Activated naive CD8-positive, alpha-beta T cell treated with anti-CD3 and anti-CD28 coated beads, Interleukin-2, amount 10 ng/mL, durations not matched to agents 7 days and 5 days (primary cell): ENCODE results near the gene KNG1. TPM values are rescaled to one million over a fixed set of nuclear protein-coding genes. Genes with fewer than 3 reads are reported as not detected.
"Not testable (repeated sequence)": the region's sequence is repeated elsewhere in the genome, so short reads cannot be mapped to it uniquely, and the experiment has no call there.

Experiments
- ATAC-seq: fragments of 150-1000 bp; cut with Tn5 transposase; one replicate; pipeline ENCODE4 v1.10.0; 2021; ENCODE audit warnings: low read depth, moderate library complexity
- POLR2A ChIA-PET: fragments of 350-600 bp; sonication (Branson Sonifier 250); formaldehyde crosslinking; loops from one replicate; lab custom pipeline; 2021; ENCODE audit warnings: antibody characterized with exemption; lab: Charles Lee
- DNase-seq: peaks from one replicate; pipeline ENCODE4 v3.0.0; 2021
- H3K27ac Mint-ChIP-seq: one replicate; pipeline ENCODE4 v1.8.0; 2022; ENCODE audit warnings: mild to moderate bottlenecking, mixed read lengths
- H3K27me3 Mint-ChIP-seq: one replicate; pipeline ENCODE4 v1.8.0; 2022; ENCODE audit warnings: mild to moderate bottlenecking, moderate library complexity, mixed read lengths
- H3K36me3 Mint-ChIP-seq: one replicate; pipeline ENCODE4 v1.8.0; 2021; ENCODE audit warnings: mild to moderate bottlenecking, mixed read lengths
- H3K4me1 Mint-ChIP-seq: one replicate; pipeline ENCODE4 v1.8.0; 2021; ENCODE audit warnings: mixed read lengths
- H3K4me3 Mint-ChIP-seq: one replicate; pipeline ENCODE4 v1.8.0; 2022; ENCODE audit warnings: mild to moderate bottlenecking, moderate library complexity, mixed read lengths
- H3K9me3 Mint-ChIP-seq: one replicate; pipeline ENCODE4 v1.8.0; 2021; ENCODE audit warnings: mixed read lengths
- total RNA-seq, 2 experiments: library from RNA; stranded (reverse); gene quantifications; one replicate each; pipeline ENCODE4 v1.2.3, GENCODE V29; 2021

The KNG1 gene
- total RNA-seq: not detected

- Mint-ChIP-seq H3K27me3 (peaks cover 16% of the 10 kb centered on the region), H3K4me3 (no peak within 1 kb of the TSS), H3K27ac (no peak within 1 kb of the TSS), H3K36me3 (no peaks in the 10 kb centered on the region), H3K9me3 (no peaks in the 10 kb centered on the region), H3K4me1 (no peaks in the 10 kb centered on the region)
- POLR2A ChIA-PET: no interaction called here
- ATAC-seq: no peak
- DNase-seq: no peak
Measured at GRCh38 chr3:186717039-186717457, at the start of gene KNG1. Gene KNG1 (plus strand): TSS chr3:186717359. CDS start chr3:186717543, 184 bp downstream.

GRCh38 chr3:186668426-186668825 is 48.7 kb upstream of the KNG1 start:
- peaks cover 22% of the 10 kb centered on the region for H3K27me3 Mint-ChIP-seq
- H3K27ac Mint-ChIP-seq: no peak overlapping the region
- no peak overlapping the region for H3K4me3 Mint-ChIP-seq
- H3K36me3 Mint-ChIP-seq: peaks cover 2% of the 10 kb centered on the region
- no peaks in the 10 kb centered on the region for H3K9me3 Mint-ChIP-seq
- POLR2A ChIA-PET: no interaction called here
- peaks cover 10% of the 10 kb centered on the region for H3K4me1 Mint-ChIP-seq
- no peak for DNase-seq
- ATAC-seq: no peak

GRCh38 chr3:186669378-186670084 is 47.6 kb upstream of the KNG1 start:
- peak; percentile 63 for ATAC-seq
- Mint-ChIP-seq H3K9me3 (no peaks in the 10 kb centered on the region), H3K36me3 (peaks cover 2% of the 10 kb centered on the region), H3K4me3 (peak overlapping the region; percentile 1), H3K27me3 (peaks cover 25% of the 10 kb centered on the region), H3K27ac (peak overlapping the region; percentile 7), H3K4me1 (peaks cover 10% of the 10 kb centered on the region)
- no peak for DNase-seq
- POLR2A ChIA-PET: no interaction called here

- H3K4me3 Mint-ChIP-seq: no peak overlapping the region
- H3K27me3 Mint-ChIP-seq: peaks cover 29% of the 10 kb centered on the region
- DNase-seq: no peak
- H3K36me3 Mint-ChIP-seq: peaks cover 2% of the 10 kb centered on the region
- no peak for ATAC-seq
- H3K27ac Mint-ChIP-seq: no peak overlapping the region
- H3K9me3 Mint-ChIP-seq: no peaks in the 10 kb centered on the region
- POLR2A ChIA-PET: no interaction called here
- peaks cover 10% of the 10 kb centered on the region for H3K4me1 Mint-ChIP-seq
Measured at GRCh38 chr3:186670155-186670554, 47.0 kb upstream of the KNG1 start.

GRCh38 chr3:186671051-186671450 is 46.1 kb upstream of the KNG1 start:
- peaks cover 2% of the 10 kb centered on the region for H3K36me3 Mint-ChIP-seq
- H3K9me3 Mint-ChIP-seq: no peaks in the 10 kb centered on the region
- ATAC-seq (no peak), DNase-seq (no peak)
- POLR2A ChIA-PET: no interaction called here
- H3K4me3 Mint-ChIP-seq: no peak overlapping the region
- H3K27me3 Mint-ChIP-seq: peaks cover 32% of the 10 kb centered on the region
- H3K4me1 Mint-ChIP-seq: peaks cover 10% of the 10 kb centered on the region
- H3K27ac Mint-ChIP-seq: no peak overlapping the region

DNA sequence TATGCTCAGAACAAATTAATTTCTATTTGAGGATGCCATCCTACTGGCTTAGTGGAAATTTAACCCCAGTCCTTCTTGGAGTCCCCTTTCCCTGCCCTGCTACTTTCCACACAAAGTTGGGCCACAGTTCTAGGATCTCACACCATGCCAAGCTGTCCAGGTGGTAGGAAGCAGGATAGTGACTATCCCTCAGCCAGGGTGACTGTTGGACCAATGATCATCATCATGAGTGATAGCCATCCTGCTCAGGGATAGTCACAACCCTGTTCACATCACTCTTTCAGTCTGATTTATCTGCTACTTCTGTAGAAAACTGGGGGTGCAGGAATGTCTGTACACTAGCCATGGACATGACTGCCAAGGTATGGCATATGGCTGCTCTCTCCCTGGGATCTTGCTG is 38.6 kb upstream of the KNG1 start:
- Mint-ChIP-seq H3K36me3 (no peaks in the 10 kb centered on the region), H3K4me1 (no peaks in the 10 kb centered on the region), H3K27me3 (peaks cover 65% of the 10 kb centered on the region), H3K27ac (no peak overlapping the region), H3K4me3 (no peak overlapping the region), H3K9me3 (peaks cover 1% of the 10 kb centered on the region)
- no peak for DNase-seq
- POLR2A ChIA-PET: no interaction called here
- ATAC-seq: no peak

GRCh38 chr3:186679151-186679550 is 38.0 kb upstream of the KNG1 start:
- POLR2A ChIA-PET: no interaction called here
- no peak for ATAC-seq
- no peaks in the 10 kb centered on the region for H3K36me3 Mint-ChIP-seq
- H3K4me3 Mint-ChIP-seq: no peak overlapping the region
- peaks cover 1% of the 10 kb centered on the region for H3K9me3 Mint-ChIP-seq
- H3K27ac Mint-ChIP-seq: no peak overlapping the region
- peaks cover 60% of the 10 kb centered on the region for H3K27me3 Mint-ChIP-seq
- DNase-seq: no peak
- H3K4me1 Mint-ChIP-seq: no peaks in the 10 kb centered on the region

- ATAC-seq (no peak), DNase-seq (no peak)
- Mint-ChIP-seq H3K27ac (no peak overlapping the region), H3K36me3 (peaks cover 4% of the 10 kb centered on the region), H3K9me3 (peaks cover 13% of the 10 kb centered on the region), H3K27me3 (peaks cover 57% of the 10 kb centered on the region), H3K4me3 (no peak overlapping the region), H3K4me1 (no peaks in the 10 kb centered on the region)
- POLR2A ChIA-PET: no interaction called here
Measured at GRCh38 chr3:186680869-186681268, 36.3 kb upstream of the KNG1 start.

DNA sequence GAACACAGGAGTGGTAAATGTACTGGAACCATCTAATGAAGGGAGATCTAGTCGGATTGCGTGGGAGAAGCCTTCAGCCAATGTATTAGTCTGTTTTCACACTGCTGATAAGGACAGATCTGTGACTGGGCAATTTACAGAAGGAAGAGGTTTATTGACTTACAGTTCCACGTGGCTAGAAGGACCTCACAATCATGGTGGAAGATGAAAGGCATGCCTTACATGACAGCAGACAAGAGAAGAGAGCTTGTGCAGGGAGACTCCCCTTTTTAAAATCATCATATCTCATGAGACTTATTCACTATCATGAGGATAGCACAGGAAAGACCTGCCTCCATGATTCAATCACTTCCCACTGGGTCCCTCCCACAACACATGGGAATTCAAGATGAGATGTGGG is 34.3 kb upstream of the KNG1 start:
- Mint-ChIP-seq H3K36me3 (peaks cover 4% of the 10 kb centered on the region), H3K4me3 (no peak overlapping the region), H3K4me1 (peaks cover 5% of the 10 kb centered on the region), H3K9me3 (peaks cover 16% of the 10 kb centered on the region), H3K27ac (no peak overlapping the region), H3K27me3 (peaks cover 42% of the 10 kb centered on the region)
- DNase-seq (no peak), ATAC-seq (no peak)
- POLR2A ChIA-PET: interaction anchor here (0.6 kb wide), 1 partner anchor 132 kb away, joined by 3 read pairs; no protein-coding TSS in a partner anchor

- H3K9me3 Mint-ChIP-seq: peaks cover 16% of the 10 kb centered on the region
- H3K27me3 Mint-ChIP-seq: peaks cover 41% of the 10 kb centered on the region
- POLR2A ChIA-PET: no interaction called here
- no peak overlapping the region for H3K4me3 Mint-ChIP-seq
- no peak for DNase-seq
- no peak overlapping the region for H3K27ac Mint-ChIP-seq
- ATAC-seq: no peak
- peaks cover 5% of the 10 kb centered on the region for H3K4me1 Mint-ChIP-seq
- H3K36me3 Mint-ChIP-seq: peaks cover 4% of the 10 kb centered on the region
Measured at GRCh38 chr3:186683979-186684378, 33.2 kb upstream of the KNG1 start.

DNA sequence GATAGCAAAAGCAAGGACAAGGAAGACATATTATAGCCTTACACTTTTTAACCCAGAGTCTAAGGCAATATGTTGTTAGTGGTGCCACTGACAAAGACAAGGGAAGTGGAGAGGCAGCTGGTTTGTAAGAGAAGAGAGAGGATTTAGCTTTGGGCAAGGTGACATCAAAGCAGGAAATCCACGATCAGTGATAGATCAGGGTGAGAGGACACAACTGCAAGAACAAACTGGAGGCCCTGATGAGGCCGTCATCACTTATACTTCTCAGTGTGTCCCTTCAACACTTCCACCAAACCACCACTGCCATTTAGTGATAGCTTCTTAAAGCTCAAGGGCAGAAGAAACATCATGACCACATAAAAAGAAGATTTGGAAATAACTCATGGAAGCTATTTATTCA is 30.7 kb upstream of the KNG1 start:
- Mint-ChIP-seq H3K9me3 (peaks cover 16% of the 10 kb centered on the region), H3K27me3 (peaks cover 34% of the 10 kb centered on the region)
- DNase-seq, POLR2A ChIA-PET, ATAC-seq, H3K36me3 Mint-ChIP-seq, H3K4me3 Mint-ChIP-seq, H3K27ac Mint-ChIP-seq, H3K4me1 Mint-ChIP-seq: not testable (repeated sequence)

GRCh38 chr3:186687120-186687651 is 30.0 kb upstream of the KNG1 start:
- peaks cover 38% of the 10 kb centered on the region for H3K27me3 Mint-ChIP-seq
- no peak overlapping the region for H3K4me3 Mint-ChIP-seq
- H3K36me3 Mint-ChIP-seq: peaks cover 4% of the 10 kb centered on the region
- ATAC-seq: no peak
- no peak overlapping the region for H3K27ac Mint-ChIP-seq
- H3K9me3 Mint-ChIP-seq: peaks cover 16% of the 10 kb centered on the region
- POLR2A ChIA-PET: no interaction called here
- no peak for DNase-seq
- peaks cover 6% of the 10 kb centered on the region for H3K4me1 Mint-ChIP-seq

GRCh38 chr3:186690304-186690703 is 26.9 kb upstream of the KNG1 start:
- DNase-seq, H3K4me3 Mint-ChIP-seq, H3K36me3 Mint-ChIP-seq, H3K4me1 Mint-ChIP-seq, H3K27ac Mint-ChIP-seq, POLR2A ChIA-PET, H3K9me3 Mint-ChIP-seq, ATAC-seq: not testable (repeated sequence)
- peaks cover 38% of the 10 kb centered on the region for H3K27me3 Mint-ChIP-seq

DNA sequence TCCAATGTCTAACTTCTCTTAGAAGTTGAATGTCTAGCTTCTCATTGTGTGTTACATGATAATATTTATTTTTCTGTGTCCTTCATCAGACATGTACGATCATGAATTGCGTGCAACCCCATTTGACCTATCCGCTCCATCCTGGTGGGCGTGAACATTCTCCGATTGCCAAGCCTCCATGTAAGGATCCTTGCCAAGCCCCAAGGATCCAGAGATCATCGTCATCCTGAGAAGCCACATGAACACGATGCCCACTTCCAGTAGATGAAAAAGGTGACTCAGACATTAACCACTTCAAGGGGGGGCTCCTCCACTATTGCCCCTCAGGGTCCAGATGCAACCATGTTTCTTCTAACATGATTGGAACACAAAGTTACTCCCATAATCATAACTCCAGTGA is 25.5 kb upstream of the KNG1 start:
- POLR2A ChIA-PET: no interaction called here
- Mint-ChIP-seq H3K4me1 (peaks cover 3% of the 10 kb centered on the region), H3K4me3 (no peak overlapping the region), H3K36me3 (no peaks in the 10 kb centered on the region), H3K27me3 (peaks cover 31% of the 10 kb centered on the region), H3K9me3 (peaks cover 2% of the 10 kb centered on the region), H3K27ac (no peak overlapping the region)
- ATAC-seq (no peak), DNase-seq (no peak)
